H1 (cell line): Measurements from ENCODE around the gene PPARGC1A. TPM values are rescaled to one million over a fixed set of nuclear protein-coding genes. Genes with fewer than 3 reads are reported as not detected.

Experiments used
- CTCF ChIA-PET: fragments of 300-600 bp; sonication (Branson Sonifier 250); formaldehyde crosslinking; loops from one replicate; lab custom pipeline; 2021; ENCODE audit not compliant: partially characterized antibody; lab: Charles Lee
- POLR2A ChIA-PET: fragments of 300-600 bp; sonication (Branson Sonifier 250); formaldehyde crosslinking; loops from one replicate; lab custom pipeline; 2021; ENCODE audit warnings: inconsistent platforms; ENCODE audit not compliant: partially characterized antibody; lab: Charles Lee
- DNase-seq, 2 experiments: peaks; one replicate each; pipeline versions ENCODE4 v3.0.0 to v3.0.0-alpha.2; 2010 to 2022; ENCODE audit warnings: low spot score in 2 of 2, low read depth in 1 of 2, mixed read lengths in 1 of 2
- FAIRE-seq: peaks from 2 replicates; lab custom pipeline; 2011; peaks lifted over from hg19 to GRCh38; lab: Jason Lieb, UNC
- H2AFZ ChIP-seq: 2 replicates; pipeline ENCODE4 v1.8.1; 2012; ENCODE audit warnings: low read length, inconsistent platforms
- H2AK5ac ChIP-seq: 2 replicates; pipeline ENCODE4 v1.6.1; 2013; ENCODE audit warnings: low read depth, low read length
- H2BK120ac ChIP-seq: replicated peaks from 2 replicates; pipeline ENCODE3; 2013; ENCODE audit warnings: low read depth, low read length, inconsistent platforms
- H2BK12ac ChIP-seq: 2 replicates; pipeline ENCODE4 v1.6.1; 2013; ENCODE audit warnings: low read depth, low read length
- H2BK15ac ChIP-seq: 2 replicates; pipeline ENCODE4 v1.6.1; 2013; ENCODE audit warnings: low read length
- H2BK20ac ChIP-seq: 2 replicates; pipeline ENCODE4 v1.6.1; 2013; ENCODE audit warnings: low read length
- H2BK5ac ChIP-seq: 2 replicates; pipeline ENCODE4 v1.6.1; 2013; ENCODE audit warnings: low read depth, low read length
- H3K14ac ChIP-seq: 2 replicates; pipeline ENCODE4 v1.6.1; 2013; ENCODE audit warnings: inconsistent platforms; ENCODE audit not compliant: insufficient read length
- H3K18ac ChIP-seq: 2 replicates; pipeline ENCODE4 v1.6.1; 2013; ENCODE audit warnings: low read length; ENCODE audit errors: extremely low read depth
- H3K23ac ChIP-seq: 2 replicates; pipeline ENCODE4 v1.6.1; 2013; ENCODE audit warnings: inconsistent platforms; ENCODE audit not compliant: insufficient read length
- H3K23me2 ChIP-seq: 2 replicates; pipeline ENCODE4 v1.6.1; 2013; ENCODE audit warnings: low read depth, low read length
- H3K27ac ChIP-seq: 2 replicates; pipeline ENCODE4 v1.6.1; 2011; ENCODE audit warnings: low read depth, low read length, inconsistent platforms
- H3K27me3 ChIP-seq, 4 experiments: replicated peaks in 1 of 4; 1 replicate in 1 of 4; 2 replicates in 3 of 4; pipeline versions ENCODE4 v1.6.1 to v1.8.1; 2011 to 2013; ENCODE audit warnings: low read length in 3 of 4, mild to moderate bottlenecking in 3 of 4, inconsistent platforms in 2 of 4, mixed read lengths in 2 of 4, moderate library complexity in 1 of 4; ENCODE audit not compliant: control insufficient read depth in 3 of 4, insufficient read depth in 3 of 4; ENCODE audit errors: extremely low read depth in 1 of 4
- H3K36me3 ChIP-seq, 4 experiments: 2 replicates each; pipeline versions ENCODE4 v1.6.1 to v1.8.1; 2011 to 2013; ENCODE audit warnings: mild to moderate bottlenecking in 4 of 4, low read length in 3 of 4, moderate library complexity in 2 of 4, control low read depth in 1 of 4, inconsistent platforms in 1 of 4; ENCODE audit not compliant: insufficient read depth in 4 of 4, control insufficient read depth in 2 of 4
- H3K4ac ChIP-seq: replicated peaks from 2 replicates; pipeline ENCODE3; 2013; ENCODE audit warnings: low read length, low read depth, mixed read lengths, inconsistent platforms; ENCODE audit not compliant: insufficient read length
- H3K4me1 ChIP-seq, 4 experiments: replicated peaks in 1 of 4; 1 replicate in 1 of 4; 2 replicates in 3 of 4; pipeline versions ENCODE4 v1.6.1 to v1.8.1; 2011 to 2013; ENCODE audit warnings: low read length in 3 of 4, inconsistent platforms in 2 of 4, mixed read lengths in 1 of 4; ENCODE audit not compliant: insufficient read depth in 4 of 4, control insufficient read depth in 3 of 4
- H3K4me2 ChIP-seq, 2 experiments: 2 replicates each; pipeline versions ENCODE4 v1.6.1 to v1.8.1; 2011 to 2013; ENCODE audit warnings: low read depth in 2 of 2, low read length in 2 of 2, control low read depth in 1 of 2, inconsistent platforms in 1 of 2, mild to moderate bottlenecking in 1 of 2; ENCODE audit not compliant: insufficient read depth in 1 of 2
- H3K4me3 ChIP-seq, 4 experiments: fragments of 200-600, 300-600 bp in 1 of 4; sonication (generic), shearing (Covaris generic), sonication (Bioruptor Twin) in 1 of 4; 2 replicates each; pipeline versions ENCODE4 v1.5.1 to v1.8.1; 2011 to 2016; ENCODE audit warnings: low read length in 4 of 4, low read depth in 3 of 4, control low read depth in 2 of 4, inconsistent platforms in 2 of 4, mild to moderate bottlenecking in 2 of 4, mixed read lengths in 1 of 4, moderate library complexity in 1 of 4; ENCODE audit not compliant: insufficient read depth in 2 of 4; ENCODE audit errors: extremely low read depth in 1 of 4
- H3K56ac ChIP-seq: replicated peaks from 2 replicates; pipeline ENCODE3; 2013; ENCODE audit warnings: low read depth, mild to moderate bottlenecking, mixed read lengths, low read length, inconsistent platforms; ENCODE audit not compliant: insufficient read length
- H3K79me1 ChIP-seq: 2 replicates; pipeline ENCODE4 v1.6.1; 2013; ENCODE audit warnings: low read depth, low read length, control low read depth
- H3K79me2 ChIP-seq, 2 experiments: 2 replicates each; pipeline versions ENCODE4 v1.6.1 to v1.8.1; 2012 to 2013; ENCODE audit warnings: low read length in 2 of 2, mild to moderate bottlenecking in 2 of 2, inconsistent platforms in 1 of 2; ENCODE audit not compliant: insufficient read depth in 2 of 2, control insufficient read depth in 1 of 2
- H3K9ac ChIP-seq, 4 experiments: replicated peaks in 1 of 4; 1 replicate in 1 of 4; 2 replicates in 3 of 4; pipeline versions ENCODE4 v1.6.1 to v1.8.1; 2011 to 2013; ENCODE audit warnings: low read depth in 3 of 4, low read length in 3 of 4, control low read depth in 2 of 4, mild to moderate bottlenecking in 2 of 4, moderate library complexity in 2 of 4, inconsistent platforms in 1 of 4; ENCODE audit errors: extremely low read depth in 1 of 4
- H3K9me3 ChIP-seq, 2 experiments: 2 replicates each; pipeline versions ENCODE4 v1.6.1 to v1.8.1; 2012 to 2013; ENCODE audit warnings: mild to moderate bottlenecking in 2 of 2, moderate library complexity in 2 of 2, control low read depth in 1 of 2, inconsistent platforms in 1 of 2, low read depth in 1 of 2, low read length in 1 of 2, mixed read lengths in 1 of 2; ENCODE audit not compliant: insufficient read depth in 2 of 2
- H4K20me1 ChIP-seq, 2 experiments: replicated peaks in 1 of 2; 2 replicates each; pipeline versions ENCODE3 to v1.8.1; 2011 to 2013; ENCODE audit warnings: inconsistent platforms in 2 of 2, low read length in 2 of 2, mild to moderate bottlenecking in 1 of 2; ENCODE audit not compliant: insufficient read depth in 2 of 2, control insufficient read depth in 1 of 2
- H4K5ac ChIP-seq: 2 replicates; pipeline ENCODE4 v1.6.1; 2013; ENCODE audit warnings: low read length, low read depth, mixed read lengths, inconsistent platforms; ENCODE audit not compliant: insufficient read length
- H4K8ac ChIP-seq: 2 replicates; pipeline ENCODE4 v1.8.0; 2013; ENCODE audit warnings: mild to moderate bottlenecking, moderate library complexity, low read length, inconsistent platforms; ENCODE audit not compliant: insufficient read depth; ENCODE audit errors: extremely low read depth
- H4K91ac ChIP-seq: replicated peaks from 2 replicates; pipeline ENCODE3; 2013; ENCODE audit warnings: low read length, mixed read lengths, inconsistent platforms; ENCODE audit not compliant: insufficient read length
- CEBPB ChIP-seq: IDR thresholded peaks from 2 replicates; pipeline ENCODE4 v1.6.1; 2012; ENCODE audit warnings: low read depth, low read length
- CHD1 ChIP-seq: IDR thresholded peaks from 2 replicates; pipeline ENCODE4 v1.6.1; 2012; ENCODE audit warnings: low read depth, low read length, improper control_type of control experiment
- MAFK ChIP-seq: IDR thresholded peaks from 2 replicates; pipeline ENCODE4 v1.6.1; 2012; ENCODE audit warnings: low read depth, mild to moderate bottlenecking, improper control_type of control experiment, low read length
- PHF8 ChIP-seq: fragments of 200-600 bp; sonication (generic); conservative IDR thresholded peaks from 2 replicates; pipeline ENCODE4 v1.7.1; 2012; ENCODE audit warnings: low read depth, mild to moderate bottlenecking, inconsistent platforms, low read length, moderate library complexity
- RAD21 ChIP-seq, 2 experiments: IDR thresholded peaks in 1 of 2; conservative IDR thresholded peaks in 1 of 2; 2 replicates each; pipeline ENCODE4 v1.6.1; 2011; ENCODE audit warnings: low read depth in 2 of 2, low read length in 2 of 2, improper control_type of control experiment in 1 of 2, inconsistent platforms in 1 of 2, mild to moderate bottlenecking in 1 of 2, moderate library complexity in 1 of 2
- RBBP5 ChIP-seq: IDR thresholded peaks from 2 replicates; pipeline ENCODE4 v1.7.1; 2012; ENCODE audit warnings: low read depth, mild to moderate bottlenecking, inconsistent platforms, low read length, moderate library complexity, borderline replicate concordance
- SP1 ChIP-seq: IDR thresholded peaks from 2 replicates; pipeline ENCODE4 v1.6.1; 2011; ENCODE audit warnings: low read depth, low read length
- SRF ChIP-seq: IDR thresholded peaks from 2 replicates; pipeline ENCODE4 v1.6.1; 2011; ENCODE audit warnings: mild to moderate bottlenecking, low read depth, low read length, moderate library complexity
- YY1 ChIP-seq: IDR thresholded peaks from 2 replicates; pipeline ENCODE4 v1.6.1; 2011; ENCODE audit warnings: low read depth, mild to moderate bottlenecking, low read length
- WGBS, 2 experiments: shearing (Covaris generic) in 1 of 2; methylation state at CpG; one replicate each; pipeline versions ENCODE4 v1.1.6 to v1.1.7; 2013 to 2015; ENCODE audit warnings: low lambda C conversion rate in 2 of 2, mixed read lengths in 2 of 2, inconsistent platforms in 1 of 2, low coverage in 1 of 2, missing lambda C conversion rate in 1 of 2; ENCODE audit not compliant: insufficient replicate concordance in 2 of 2, insufficient coverage in 1 of 2, insufficient read length in 1 of 2; ENCODE audit errors: extremely low coverage in 1 of 2, missing lambda C conversion rate in 1 of 2; 5-methylcytosine and 5-hydroxymethylcytosine counted together
- polyA plus RNA-seq, 7 experiments: library from polyadenylated mRNA; depleted of rRNA in 3 of 7; stranded (reverse) in 5 of 7; unstranded in 2 of 7; fragments of >200 nt in 5 of 7; fragments of 200-250 nt in 2 of 7; gene quantifications; 1 replicate in 5 of 7; 2 replicates in 1 of 7; 4 replicates in 1 of 7; pipeline versions ENCODE4 v1.2.1 to v1.2.3, GENCODE V29; 2011 to 2013; ENCODE audit warnings: missing spikeins in 2 of 7, mixed read lengths in 2 of 7
- total RNA-seq: library from RNA; stranded (reverse); fragmentation: NEBNext Ultra II Directional; extraction: Animal tissue kit (Norgen Biotek cat#: 25700); gene quantifications from 2 replicates; pipeline ENCODE4 v1.2.1, GENCODE V29; 2021
- TF ChIP-seq, protein P1 (sequence below), 3 experiments: IDR thresholded peaks; 1 replicate in 2 of 3; 2 replicates in 1 of 3; pipeline versions ENCODE4 v1.5.1 to v1.6.1; 2011; ENCODE audit warnings: low read length in 3 of 3, mild to moderate bottlenecking in 3 of 3, inconsistent platforms in 2 of 3, low read depth in 1 of 3, moderate library complexity in 1 of 3; ENCODE audit not compliant: insufficient read depth in 1 of 3; ENCODE audit errors: control extremely low read depth in 1 of 3

The PPARGC1A gene
- total and polyA plus RNA-seq, 2 of the 8 experiments (the other 6 are each of a cell fraction or from before 2014, with no cell fraction given) = 0.54 to 1.4 TPM

DNA sequence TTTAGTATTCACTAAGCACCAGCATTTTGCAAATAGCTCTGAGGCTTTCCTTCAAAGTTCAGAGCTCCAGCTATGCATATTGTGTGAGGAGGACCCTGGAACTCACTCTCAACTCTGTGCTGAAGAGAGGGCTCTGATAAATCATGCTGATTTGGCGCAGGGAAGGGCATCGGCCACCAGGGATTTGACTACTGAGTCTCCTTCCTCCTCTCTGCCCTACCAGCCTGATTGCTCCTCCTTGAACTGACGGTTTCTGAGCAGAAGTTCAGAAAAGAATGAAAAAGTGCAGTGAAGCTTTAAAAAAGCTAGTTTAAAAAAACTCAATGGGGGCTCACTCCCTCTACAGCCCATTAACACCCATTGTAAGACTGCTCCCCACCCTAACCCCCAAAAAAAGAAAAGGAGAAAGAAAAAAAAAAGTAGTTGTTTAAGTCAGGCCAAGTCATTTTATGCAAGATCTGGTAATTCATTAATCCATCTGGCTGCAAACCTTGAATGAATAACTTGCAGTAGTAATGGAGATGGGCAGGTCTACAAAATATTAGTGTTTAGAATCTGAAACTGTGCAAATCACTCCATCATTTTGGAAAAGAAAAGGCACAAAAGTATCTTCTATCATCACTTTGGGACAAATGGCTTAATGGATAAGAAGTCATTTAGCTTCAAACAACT is 13.3 kb downstream of the PPARGC1A start:
- no peaks in the 10 kb centered on the region for H3K23me2 ChIP-seq
- ChIA-PET CTCF (interaction anchor here (0.8 to 1.8 kb wide), 7 partner anchors 10 to 519 kb away, joined by 3 to 8 read pairs (median 4); partner anchors contain the start of gene PPARGC1A), POLR2A (no interaction called here)
- H3K4me2 ChIP-seq = no peak overlapping the region
- H2BK120ac ChIP-seq = no peak overlapping the region
- H2BK5ac ChIP-seq = no peak overlapping the region
- H3K27ac ChIP-seq = no peak overlapping the region
- H3K56ac ChIP-seq = no peak overlapping the region
- no peak overlapping the region for H2AFZ ChIP-seq
- no peak overlapping the region for H4K8ac ChIP-seq
- H3K9ac ChIP-seq = no peak overlapping the region; a peak in 1 of 7 replicates
- H2BK20ac ChIP-seq = no peak overlapping the region
- H2AK5ac ChIP-seq = no peak overlapping the region
- H3K18ac ChIP-seq = no peak overlapping the region
- no peak overlapping the region for H4K91ac ChIP-seq
- H4K5ac ChIP-seq = no peak overlapping the region
- no peaks in the 10 kb centered on the region for H3K27me3 ChIP-seq
- H3K79me2 ChIP-seq = no peaks in the 10 kb centered on the region
- H3K4me1 ChIP-seq = peaks cover 0 to 11% (median 9%) of the 10 kb centered on the region in 4 experiments; a peak in 6 of 7 replicates
- H3K9me3 ChIP-seq = no peaks in the 10 kb centered on the region
- H3K4me3 ChIP-seq = no peak overlapping the region
- FAIRE-seq (peak; percentile 42), DNase-seq (no peak)
- H2BK12ac ChIP-seq = no peak overlapping the region
- no peak overlapping the region for H3K14ac ChIP-seq
- H3K4ac ChIP-seq = no peak overlapping the region
- H3K79me1 ChIP-seq = no peaks in the 10 kb centered on the region
- WGBS, 2 experiments = 82% methylated on average over 3 of the region's 3 CpGs; no CpG with 5 or more reads in 1 of the 2 experiments
- H3K36me3 ChIP-seq = no peaks in the 10 kb centered on the region
- no peak overlapping the region for H2BK15ac ChIP-seq
- no peaks in the 10 kb centered on the region for H4K20me1 ChIP-seq
- H3K23ac ChIP-seq = no peak overlapping the region
- TF ChIP-seq CHD1 (no peak), MAFK (no peak), SRF (no peak), CEBPB (no peak), PHF8 (no peak), RBBP5 (no peak), RAD21 (IDR thresholded peaks at IDR 0.05 in 1 of 2, conservative IDR thresholded peaks at IDR 0.05 in 1 of 2; ENCODE audit: low read depth in 2 of 2, low read length in 2 of 2) (peak in 1 of 2 experiments; percentile 25; a peak in 1 of 4 replicates), SP1 (no peak), YY1 (no peak)
- TF ChIP-seq, protein P1, sequence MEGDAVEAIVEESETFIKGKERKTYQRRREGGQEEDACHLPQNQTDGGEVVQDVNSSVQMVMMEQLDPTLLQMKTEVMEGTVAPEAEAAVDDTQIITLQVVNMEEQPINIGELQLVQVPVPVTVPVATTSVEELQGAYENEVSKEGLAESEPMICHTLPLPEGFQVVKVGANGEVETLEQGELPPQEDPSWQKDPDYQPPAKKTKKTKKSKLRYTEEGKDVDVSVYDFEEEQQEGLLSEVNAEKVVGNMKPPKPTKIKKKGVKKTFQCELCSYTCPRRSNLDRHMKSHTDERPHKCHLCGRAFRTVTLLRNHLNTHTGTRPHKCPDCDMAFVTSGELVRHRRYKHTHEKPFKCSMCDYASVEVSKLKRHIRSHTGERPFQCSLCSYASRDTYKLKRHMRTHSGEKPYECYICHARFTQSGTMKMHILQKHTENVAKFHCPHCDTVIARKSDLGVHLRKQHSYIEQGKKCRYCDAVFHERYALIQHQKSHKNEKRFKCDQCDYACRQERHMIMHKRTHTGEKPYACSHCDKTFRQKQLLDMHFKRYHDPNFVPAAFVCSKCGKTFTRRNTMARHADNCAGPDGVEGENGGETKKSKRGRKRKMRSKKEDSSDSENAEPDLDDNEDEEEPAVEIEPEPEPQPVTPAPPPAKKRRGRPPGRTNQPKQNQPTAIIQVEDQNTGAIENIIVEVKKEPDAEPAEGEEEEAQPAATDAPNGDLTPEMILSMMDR (IDR thresholded peaks at IDR 0.05; ENCODE audit: control extremely low read depth in 1 of 3, insufficient read depth in 1 of 3, low read depth in 1 of 3, low read length in 3 of 3) = peak in 2 of 3 experiments; percentile 11 to 31; a peak in 2 of 4 replicates
